Esophagus squamous epithelium (tissue), 5 donors: ENCODE measurements around the gene EGFR. TPM values are rescaled to one million over a fixed set of nuclear protein-coding genes. Genes with fewer than 3 reads are reported as not detected.

ENCODE experiments used
- DNase-seq: peaks from one replicate; lab custom pipeline; 2025; lab: John Stamatoyannopoulos, UW
- H3K27ac ChIP-seq, 4 donors: fragments of 200-600 bp; sonication (generic); one replicate each; pipeline ENCODE4 v1.5.1; 2016 to 2019; ENCODE audit warnings: mild to moderate bottlenecking in 1 of 4
- H3K27me3 ChIP-seq, 4 donors: fragments of 200-600 bp; sonication (generic); 1 replicate in 3 of 4; 2 replicates in 1 of 4; pipeline versions ENCODE4 v1.5.1 to v1.6.0; 2017 to 2021; ENCODE audit warnings: antibody characterized with exemption in 1 of 4
- H3K36me3 ChIP-seq, 3 donors: fragments of 200-600 bp; sonication (generic); one replicate each; pipeline ENCODE4 v1.5.1; 2016 to 2019
- H3K4me1 ChIP-seq, 3 donors: fragments of 200-600 bp; sonication (generic); one replicate each; pipeline ENCODE4 v1.5.1; 2017 to 2019
- H3K4me3 ChIP-seq, 4 donors: fragments of 200-600 bp; sonication (generic); 1 replicate in 3 of 4; 2 replicates in 1 of 4; pipeline ENCODE4 v1.5.1; 2016 to 2019; ENCODE audit warnings: mild to moderate bottlenecking in 2 of 4, moderate library complexity in 1 of 4
- H3K9me3 ChIP-seq, 3 donors: fragments of 200-600 bp; sonication (generic); one replicate each; pipeline ENCODE4 v1.5.1; 2016 to 2019
- POLR2A ChIP-seq, 4 donors: fragments of 450-650 bp; IDR thresholded peaks; one replicate each; pipeline ENCODE4 v1.6.1; 2017; ENCODE audit warnings: antibody characterized with exemption in 4 of 4, mild to moderate bottlenecking in 4 of 4, moderate library complexity in 3 of 4
- WGBS, 2 donors: methylation state at CpG; one replicate each; pipeline ENCODE4 v1.1.5; 2018; 5-methylcytosine and 5-hydroxymethylcytosine counted together
- intact Hi-C: fragments of 100-400 bp; cut with DNase I; formaldehyde crosslinking; loops from one replicate; pipeline ENCODE4 v1.15.0; 2022
- total RNA-seq, 4 donors: library from RNA; depleted of rRNA; stranded (reverse); fragments of >200 nt; gene quantifications; one replicate each; pipeline ENCODE4 v1.1.0, GENCODE V29; 2016
- TF ChIP-seq, protein P1 (sequence below), 6 experiments: fragments of 450-650 bp in 4 of 6; fragments of 200-600 bp in 2 of 6; sonication (generic) in 2 of 6; IDR thresholded peaks; one replicate each; pipeline ENCODE4 v1.5.1; 2016 to 2019; ENCODE audit warnings: antibody characterized with exemption in 6 of 6, mild to moderate bottlenecking in 4 of 6, moderate library complexity in 4 of 6
- donor health status: DM: yes; HTN: yes; CAD: no.

EGFR gene
- total RNA-seq, 4 donors from 2014 or later = 66.1 to 108 (median 72.3) TPM

DNA sequence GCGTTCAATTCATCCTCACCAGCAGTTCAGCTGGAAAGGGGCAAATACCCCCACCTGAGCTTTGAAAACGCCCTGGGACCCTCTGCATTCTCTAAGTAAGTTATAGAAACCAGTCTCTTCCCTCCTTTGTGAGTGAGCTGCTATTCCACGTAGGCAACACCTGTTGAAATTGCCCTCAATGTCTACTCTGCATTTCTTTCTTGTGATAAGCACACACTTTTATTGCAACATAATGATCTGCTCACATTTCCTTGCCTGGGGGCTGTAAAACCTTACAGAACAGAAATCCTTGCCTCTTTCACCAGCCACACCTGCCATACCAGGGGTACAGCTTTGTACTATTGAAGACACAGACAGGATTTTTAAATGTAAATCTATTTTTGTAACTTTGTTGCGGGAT lies 190.5 kb downstream of the EGFR start:
- no peak overlapping the region for H3K27ac ChIP-seq
- intact Hi-C loops = no loop called here
- H3K4me3 ChIP-seq = no peak overlapping the region
- no peaks in the 10 kb centered on the region for H3K9me3 ChIP-seq
- peaks cover 0 to 19% (median 0%) of the 10 kb centered on the region in 3 donors for H3K4me1 ChIP-seq
- TF ChIP-seq POLR2A (IDR thresholded peaks at IDR 0.05) = no peak
- TF ChIP-seq, protein P1, sequence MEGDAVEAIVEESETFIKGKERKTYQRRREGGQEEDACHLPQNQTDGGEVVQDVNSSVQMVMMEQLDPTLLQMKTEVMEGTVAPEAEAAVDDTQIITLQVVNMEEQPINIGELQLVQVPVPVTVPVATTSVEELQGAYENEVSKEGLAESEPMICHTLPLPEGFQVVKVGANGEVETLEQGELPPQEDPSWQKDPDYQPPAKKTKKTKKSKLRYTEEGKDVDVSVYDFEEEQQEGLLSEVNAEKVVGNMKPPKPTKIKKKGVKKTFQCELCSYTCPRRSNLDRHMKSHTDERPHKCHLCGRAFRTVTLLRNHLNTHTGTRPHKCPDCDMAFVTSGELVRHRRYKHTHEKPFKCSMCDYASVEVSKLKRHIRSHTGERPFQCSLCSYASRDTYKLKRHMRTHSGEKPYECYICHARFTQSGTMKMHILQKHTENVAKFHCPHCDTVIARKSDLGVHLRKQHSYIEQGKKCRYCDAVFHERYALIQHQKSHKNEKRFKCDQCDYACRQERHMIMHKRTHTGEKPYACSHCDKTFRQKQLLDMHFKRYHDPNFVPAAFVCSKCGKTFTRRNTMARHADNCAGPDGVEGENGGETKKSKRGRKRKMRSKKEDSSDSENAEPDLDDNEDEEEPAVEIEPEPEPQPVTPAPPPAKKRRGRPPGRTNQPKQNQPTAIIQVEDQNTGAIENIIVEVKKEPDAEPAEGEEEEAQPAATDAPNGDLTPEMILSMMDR (IDR thresholded peaks at IDR 0.05) = no peak
- H3K36me3 ChIP-seq = peaks cover 17 to 66% (median 26%) of the 10 kb centered on the region in 3 donors
- 69 to 73% methylated on average over 4 of the region's 4 CpGs for WGBS, 2 donors
- no peaks in the 10 kb centered on the region for H3K27me3 ChIP-seq
- no peak for DNase-seq

DNA sequence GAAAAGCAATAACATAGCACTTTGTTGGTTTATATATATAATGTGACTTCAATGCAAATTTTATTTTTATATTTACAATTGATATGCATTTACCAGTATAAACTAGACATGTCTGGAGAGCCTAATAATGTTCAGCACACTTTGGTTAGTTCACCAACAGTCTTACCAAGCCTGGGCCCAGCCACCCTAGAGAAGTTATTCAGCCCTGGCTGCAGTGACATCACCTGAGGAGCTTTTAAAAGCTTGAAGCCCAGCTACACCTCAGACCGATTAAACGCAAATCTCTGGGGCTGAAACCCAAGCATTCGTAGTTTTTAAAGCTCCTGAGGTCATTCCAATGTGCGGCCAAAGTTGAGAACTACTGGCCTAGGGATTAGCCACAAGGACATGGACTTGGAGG lies 191.4 kb downstream of the EGFR start:
- Histone ChIP-seq H3K4me3 (no peak overlapping the region), H3K9me3 (no peaks in the 10 kb centered on the region), H3K4me1 (peaks cover 0 to 19% (median 0%) of the 10 kb centered on the region in 3 donors), H3K27me3 (no peaks in the 10 kb centered on the region), H3K27ac (no peak overlapping the region), H3K36me3 (peaks cover 9 to 58% (median 19%) of the 10 kb centered on the region in 3 donors)
- intact Hi-C loops = no loop called here
- DNase-seq = no peak
- 84 to 100% methylated on average over 4 of the region's 4 CpGs for WGBS, 2 donors
- no peak for TF ChIP-seq POLR2A (IDR thresholded peaks at IDR 0.05)
- TF ChIP-seq, protein P1 (IDR thresholded peaks at IDR 0.05) = no peak

DNA sequence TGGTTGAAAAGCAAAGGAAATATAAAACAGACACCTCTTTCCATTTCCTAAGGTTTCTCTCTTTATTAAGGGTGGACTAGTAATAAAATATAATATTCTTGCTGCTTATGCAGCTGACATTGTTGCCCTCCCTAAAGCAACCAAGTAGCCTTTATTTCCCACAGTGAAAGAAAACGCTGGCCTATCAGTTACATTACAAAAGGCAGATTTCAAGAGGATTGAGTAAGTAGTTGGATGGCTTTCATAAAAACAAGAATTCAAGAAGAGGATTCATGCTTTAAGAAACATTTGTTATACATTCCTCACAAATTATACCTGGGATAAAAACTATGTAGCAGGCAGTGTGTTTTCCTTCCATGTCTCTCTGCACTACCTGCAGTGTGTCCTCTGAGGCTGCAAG lies 191.9 kb downstream of the EGFR start:
- intact Hi-C loops = no loop called here
- WGBS, 2 donors = 35 to 50% methylated on average over 1 of the region's 1 CpG

DNA sequence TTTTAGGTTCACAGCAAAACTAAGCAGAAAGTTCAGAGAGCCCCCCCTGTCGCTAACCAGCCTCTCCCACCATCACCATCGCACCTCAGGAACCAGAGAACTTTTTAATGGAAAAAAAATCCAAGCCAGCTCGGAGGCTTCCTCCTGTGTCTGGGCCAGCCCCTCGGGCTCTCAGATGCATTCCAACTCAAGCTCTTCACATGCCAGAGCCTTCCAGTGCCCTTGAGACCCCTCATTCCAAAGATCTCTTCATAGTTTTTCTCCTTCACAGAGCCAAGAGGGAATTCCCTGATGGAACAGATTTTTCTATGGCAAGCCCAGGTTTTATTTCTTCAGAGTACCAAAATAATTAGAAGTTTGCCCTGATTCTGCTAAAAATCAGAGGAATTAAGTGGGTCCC lies 192.9 kb downstream of the EGFR start:
- no peak for DNase-seq
- Histone ChIP-seq H3K4me1 (peaks cover 0 to 19% (median 0%) of the 10 kb centered on the region in 3 donors), H3K36me3 (peaks cover 0 to 43% (median 5%) of the 10 kb centered on the region in 3 donors), H3K27me3 (no peaks in the 10 kb centered on the region), H3K4me3 (no peak overlapping the region), H3K9me3 (no peaks in the 10 kb centered on the region), H3K27ac (no peak overlapping the region)
- intact Hi-C loops = no loop called here
- WGBS, 2 donors = 49 to 65% methylated on average over 4 of the region's 4 CpGs
- TF ChIP-seq, protein P1 (IDR thresholded peaks at IDR 0.05) = no peak
- TF ChIP-seq POLR2A (IDR thresholded peaks at IDR 0.05) = no peak

More for the DNA sequence above, 191.9 kb downstream of the EGFR start:
- DNase-seq = no peak
- Histone ChIP-seq H3K9me3 (no peaks in the 10 kb centered on the region), H3K4me3 (no peak overlapping the region), H3K4me1 (peaks cover 0 to 19% (median 0%) of the 10 kb centered on the region in 3 donors), H3K27ac (no peak overlapping the region), H3K36me3 (peaks cover 4 to 53% (median 15%) of the 10 kb centered on the region in 3 donors), H3K27me3 (no peaks in the 10 kb centered on the region)
- TF ChIP-seq POLR2A (IDR thresholded peaks at IDR 0.05) = no peak
- TF ChIP-seq, protein P1 (IDR thresholded peaks at IDR 0.05) = no peak

DNA sequence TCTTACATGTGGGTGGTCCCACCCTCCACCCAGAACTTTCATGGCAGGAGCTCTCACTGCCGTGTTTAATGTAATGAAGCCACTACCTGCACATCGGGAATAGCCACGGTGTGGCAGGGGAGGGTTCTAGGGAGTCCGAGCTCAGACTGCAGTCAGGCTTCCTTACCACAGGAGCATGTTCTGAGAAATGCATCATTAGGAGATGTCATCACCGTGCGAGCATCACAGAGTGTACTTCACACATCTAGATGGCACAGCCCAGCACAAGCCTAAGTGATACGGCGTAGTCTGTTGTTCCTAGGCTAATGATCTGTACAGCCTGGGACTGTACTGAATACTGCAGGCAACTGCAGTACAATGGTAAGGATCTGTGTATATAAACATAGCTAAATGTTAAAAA lies 193.4 kb downstream of the EGFR start:
- DNase-seq = no peak
- Histone ChIP-seq H3K27me3 (no peaks in the 10 kb centered on the region), H3K4me3 (no peak overlapping the region), H3K36me3 (peaks cover 0 to 38% (median under 1%) of the 10 kb centered on the region in 3 donors), H3K9me3 (no peaks in the 10 kb centered on the region), H3K27ac (no peak overlapping the region), H3K4me1 (peaks cover 0 to 19% (median 0%) of the 10 kb centered on the region in 3 donors)
- TF ChIP-seq, protein P1 (IDR thresholded peaks at IDR 0.05) = no peak
- TF ChIP-seq POLR2A (IDR thresholded peaks at IDR 0.05) = no peak
- 78 to 89% methylated on average over 5 to 8 of the region's 8 CpGs for WGBS, 2 donors
- intact Hi-C loops = no loop called here
